GM18868 (cell line): ENCODE results near the gene POLQ.
A peak's percentile ranks its signal among the peaks of the same experiment; 100 is the strongest.
"Not testable (repeated sequence)": the region's sequence is repeated elsewhere in the genome, so short reads cannot be mapped to it uniquely, and the experiment has no call there.

ENCODE experiments used
- ATAC-seq: cut with Tn5 transposase; IDR thresholded peaks from one replicate; pipeline ENCODE4 v1.9.1; 2021; ENCODE audit warnings: mild to moderate bottlenecking, moderate library complexity; ENCODE audit not compliant: unreplicated experiment

Gene POLQ

DNA sequence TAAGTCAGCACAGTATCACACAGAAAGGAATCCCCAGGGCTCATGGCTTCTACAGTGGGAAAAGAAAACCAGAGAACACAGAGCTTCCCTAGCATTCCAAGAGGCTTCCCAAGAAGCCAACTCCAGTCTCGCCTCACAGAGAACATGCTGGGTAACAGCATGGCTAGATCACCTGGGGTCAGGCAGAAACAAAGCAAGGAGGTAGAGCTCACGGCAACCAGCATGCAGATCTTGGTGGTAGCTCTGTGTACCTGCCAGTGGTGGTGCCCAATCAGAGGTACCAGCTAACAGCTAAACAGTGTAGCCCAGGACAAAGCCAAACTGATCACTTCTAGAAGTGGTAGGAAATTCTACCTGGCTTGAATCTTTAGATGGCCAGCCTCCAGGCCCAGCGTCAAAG, 31.3 kb downstream of the POLQ start:
- no peak for ATAC-seq

DNA sequence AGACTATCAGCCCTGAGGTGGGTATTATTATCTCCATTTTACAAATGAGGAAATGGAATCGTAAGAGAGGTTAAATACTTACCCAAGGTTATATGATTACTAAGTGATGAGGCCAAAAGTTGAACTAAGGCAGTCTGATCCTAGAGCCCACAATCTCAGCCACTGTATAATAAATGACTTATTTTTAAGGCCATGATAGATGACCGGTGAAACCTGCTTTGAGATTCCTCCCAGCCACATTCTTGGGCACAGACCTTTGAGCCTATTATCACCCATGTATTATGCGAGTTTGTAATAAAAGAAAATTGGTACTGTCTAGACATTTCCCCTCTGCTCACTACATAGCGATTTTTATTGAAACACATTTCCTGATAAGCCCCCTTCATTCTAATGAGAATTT, 37.4 kb downstream of the POLQ start:
- ATAC-seq, result no peak

DNA sequence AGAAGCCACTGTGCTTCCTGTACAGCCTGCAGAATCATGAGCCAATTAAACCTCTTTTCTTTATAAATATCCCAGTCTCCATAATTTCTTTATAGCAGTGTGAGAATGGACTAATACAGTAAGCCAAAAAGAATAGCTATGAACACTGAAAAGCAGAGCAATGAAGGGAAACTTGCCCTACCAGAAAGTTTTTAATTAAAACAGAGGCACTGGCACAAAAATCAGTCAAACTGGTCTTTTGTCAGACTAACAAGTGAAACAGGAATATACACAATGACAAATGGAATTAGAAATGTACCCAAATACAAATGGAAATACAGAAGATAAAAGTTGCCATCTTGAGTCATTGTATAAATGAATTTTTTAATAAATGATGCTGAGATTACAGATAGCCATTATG, 40.5 kb downstream of the POLQ start:
- no peak for ATAC-seq

DNA sequence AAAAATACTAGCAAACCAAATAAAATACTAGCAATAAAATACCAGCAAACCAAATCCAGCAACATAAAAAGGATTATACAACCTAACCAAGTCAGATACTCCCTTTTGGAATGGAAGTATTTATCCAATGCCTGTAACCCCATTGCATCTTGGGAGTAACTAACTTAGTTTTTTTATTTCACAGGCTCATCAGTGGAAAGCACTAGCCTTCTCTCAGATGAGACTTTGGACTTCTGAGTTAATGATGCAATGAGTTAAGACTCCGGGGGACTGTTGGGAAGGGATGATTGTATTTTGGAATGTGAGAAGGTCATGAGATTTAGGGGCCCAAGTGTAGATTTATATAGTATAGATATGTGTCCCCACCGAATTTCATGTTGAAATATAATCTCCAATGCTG, 41.2 kb downstream of the POLQ start:
- no peak for ATAC-seq

DNA sequence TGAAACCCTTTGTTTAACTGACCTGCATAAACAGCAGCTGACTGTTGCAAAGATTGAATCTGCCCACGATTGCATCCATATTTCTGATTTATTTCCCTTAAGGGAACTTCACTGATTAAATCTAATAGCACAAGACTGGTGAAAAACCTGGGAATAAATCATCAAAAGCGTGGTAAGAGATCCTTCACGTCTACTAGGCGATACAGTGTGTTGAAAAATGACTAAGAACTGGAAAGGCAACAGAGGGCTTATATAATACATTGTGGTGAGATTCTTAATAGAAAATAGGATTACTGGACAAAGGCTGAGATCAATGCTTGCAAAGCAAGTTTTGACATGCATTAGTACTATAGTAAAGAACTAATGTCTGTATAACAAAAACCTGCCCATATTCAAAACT, 49.0 kb downstream of the POLQ start:
- no peak for ATAC-seq

DNA sequence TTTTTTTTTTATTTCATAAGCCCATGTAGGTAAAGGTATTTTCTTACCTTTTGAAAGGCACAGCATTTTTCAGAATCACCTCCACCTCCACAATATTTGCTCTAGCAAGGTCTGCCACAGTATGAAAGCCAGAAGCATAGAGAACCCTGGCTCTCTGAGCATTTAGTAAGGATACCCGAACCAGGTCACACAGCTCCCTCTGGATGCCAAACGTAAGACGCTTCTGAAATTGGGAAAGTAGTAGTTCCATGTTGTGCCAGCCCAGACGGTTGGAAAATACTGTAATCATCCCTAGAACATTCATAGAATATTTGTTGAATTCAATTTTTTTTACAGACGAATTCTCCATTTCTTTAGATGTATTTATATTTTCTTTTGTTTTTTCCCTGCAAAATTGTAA, 52.4 kb downstream of the POLQ start:
- no peak for ATAC-seq

DNA sequence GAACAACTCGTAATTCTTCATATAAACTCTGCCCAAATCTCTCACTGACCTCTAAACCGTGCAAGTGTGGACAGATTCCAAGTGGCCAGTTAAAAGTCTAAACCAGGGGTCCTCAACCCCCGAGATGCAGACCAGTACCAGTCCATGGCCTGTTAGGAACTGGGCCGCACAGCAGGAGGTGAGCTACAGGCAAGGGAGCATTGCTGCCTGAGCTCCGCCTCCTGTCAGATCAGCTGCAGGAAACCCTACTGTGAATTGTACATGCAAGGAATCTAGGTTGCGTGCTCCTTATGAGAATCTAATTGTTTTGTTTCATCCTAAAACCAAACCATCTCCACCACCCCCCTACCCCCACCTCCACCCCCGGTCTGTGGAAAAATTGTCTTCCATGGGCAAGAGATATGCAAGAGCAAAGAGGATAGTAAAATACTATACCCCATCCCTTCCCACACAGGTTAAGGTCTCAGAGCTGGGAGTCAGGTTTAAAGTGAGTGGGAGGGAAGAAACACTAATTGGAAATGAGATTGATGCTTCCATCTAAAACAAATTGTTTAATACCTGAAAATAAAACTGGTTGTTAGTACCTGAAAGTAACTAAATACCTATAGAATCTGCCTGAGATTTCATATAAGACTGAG, 54.0 kb downstream of the POLQ start:
- no peak for ATAC-seq

DNA sequence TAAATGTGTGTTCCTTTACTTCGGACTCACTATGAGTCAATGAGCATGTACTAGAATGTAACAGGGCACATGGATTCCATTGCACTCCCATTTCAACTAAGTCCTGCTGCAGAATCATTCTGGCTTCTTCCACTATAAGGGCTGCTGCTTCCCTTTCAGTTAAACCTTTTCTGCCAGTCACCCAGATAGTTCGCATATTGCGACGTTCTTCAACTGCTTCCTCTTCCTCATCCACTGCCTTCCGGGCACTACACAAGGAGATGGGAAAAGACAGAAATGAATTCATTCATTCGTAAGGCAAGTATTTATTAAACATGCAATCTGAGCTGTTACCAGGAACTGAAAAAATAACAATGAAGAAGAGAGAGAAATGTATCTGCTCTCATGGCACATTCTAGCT, 55.6 kb downstream of the POLQ start:
- ATAC-seq, result no peak

DNA sequence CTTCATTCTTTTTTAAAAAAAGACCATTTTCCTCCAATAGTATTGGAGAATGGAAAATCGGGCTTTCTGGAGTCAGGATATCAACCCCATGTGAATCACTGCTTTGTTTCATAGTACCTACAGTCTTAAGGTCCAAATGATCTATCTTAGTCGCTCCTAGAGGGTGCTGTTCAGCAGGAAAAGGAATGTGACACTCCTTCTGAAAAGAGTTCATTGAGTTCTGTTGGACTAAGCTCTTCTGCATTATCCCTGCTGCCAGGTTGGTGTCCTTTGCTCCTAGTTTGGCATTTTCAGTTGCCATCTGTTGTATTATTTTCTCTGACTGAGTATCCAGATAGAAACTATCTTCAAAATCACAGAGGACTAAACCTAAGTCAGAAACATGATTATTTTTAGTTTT, 57.2 kb downstream of the POLQ start:
- ATAC-seq, result no peak

DNA sequence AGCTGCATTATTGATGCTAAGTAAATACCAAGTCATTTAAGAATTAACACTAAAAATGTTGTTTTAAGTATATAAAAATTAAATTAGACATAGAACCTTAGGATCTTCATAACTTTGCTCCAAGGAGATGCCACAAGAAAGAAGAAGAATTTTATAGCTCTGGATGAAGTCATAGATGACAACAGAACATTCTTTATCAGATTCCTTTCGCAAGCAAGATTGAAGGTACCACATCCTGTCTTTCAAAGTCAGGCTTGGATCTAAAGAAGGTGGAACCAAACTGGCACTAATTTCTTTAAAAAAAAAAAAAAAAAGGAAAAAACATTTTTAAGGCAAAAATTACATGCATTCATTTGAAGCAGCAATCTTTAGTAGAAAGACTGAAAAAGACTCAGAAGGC, 62.5 kb downstream of the POLQ start:
- ATAC-seq, result no peak

DNA sequence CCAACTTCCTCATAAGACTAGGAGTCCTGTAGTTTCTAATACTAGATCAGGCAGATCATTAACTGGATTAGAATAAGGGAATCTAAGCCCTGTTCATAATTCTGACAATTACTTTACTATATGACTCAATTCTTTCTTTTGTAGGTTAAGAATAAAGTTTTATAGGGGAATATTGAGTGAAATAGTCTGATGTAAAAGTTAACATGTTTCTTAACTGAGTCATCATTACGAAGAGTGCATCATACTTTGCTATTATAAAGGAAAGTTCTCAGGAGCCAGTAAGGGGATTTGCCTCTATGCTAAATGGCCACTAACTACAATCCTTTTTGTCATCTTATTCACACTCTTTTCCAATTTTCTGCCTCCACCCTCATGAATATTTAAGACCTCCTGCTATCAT, 63.1 kb downstream of the POLQ start:
- no peak for ATAC-seq

DNA sequence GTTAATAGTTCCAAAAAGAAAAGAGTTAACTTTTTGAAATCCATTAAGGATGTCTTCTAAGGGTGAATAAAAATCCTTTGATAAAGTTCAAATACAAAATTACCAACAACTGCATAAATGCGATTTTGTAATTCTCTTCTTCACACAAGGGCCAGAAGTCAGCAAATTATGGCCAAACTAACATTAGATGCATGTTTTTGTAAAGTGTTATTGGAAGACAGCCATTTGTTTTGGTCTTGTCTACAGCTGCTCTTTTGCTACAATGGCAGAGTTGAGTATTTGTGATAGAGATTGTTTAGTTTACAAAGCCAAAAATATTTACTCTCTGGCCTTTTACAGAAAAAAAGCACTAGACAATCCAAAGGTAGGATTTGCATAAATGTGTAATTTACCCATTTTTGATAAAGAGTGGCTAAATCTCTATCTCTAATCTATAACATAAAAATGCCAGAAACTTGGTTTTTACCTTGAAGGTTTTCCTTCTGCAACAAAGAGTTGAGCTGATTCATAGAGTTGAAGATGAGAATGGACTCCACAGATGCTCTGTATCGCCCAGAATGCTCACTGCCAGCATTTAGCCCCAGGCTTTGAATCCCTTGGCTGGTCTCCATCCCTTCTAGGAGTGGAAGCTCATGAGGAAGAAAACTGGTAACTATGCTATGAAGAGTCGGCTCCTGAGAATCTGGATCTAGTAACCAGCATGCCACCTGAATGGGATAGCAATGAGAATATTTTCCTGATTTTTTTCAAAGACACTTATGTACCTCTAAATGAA, 64.5 kb downstream of the POLQ start:
- no peak for ATAC-seq

DNA sequence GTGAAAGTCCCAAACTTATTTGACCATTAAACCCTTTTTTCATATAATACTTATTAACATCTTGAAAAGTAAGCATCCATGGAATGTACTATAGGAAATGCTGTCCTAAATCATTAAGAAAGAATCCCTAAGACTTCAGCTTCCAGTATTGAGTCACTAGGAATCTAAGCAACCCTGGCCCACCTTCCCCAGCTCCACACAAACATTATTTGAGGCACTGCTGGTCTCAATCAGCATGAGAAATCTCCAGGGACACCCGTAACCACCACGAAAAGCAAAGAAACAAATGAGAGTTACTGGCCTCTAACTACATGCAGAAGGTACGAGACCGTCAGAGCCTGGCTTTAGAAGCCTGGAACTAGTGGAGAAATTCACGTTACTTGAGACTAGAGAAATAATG, 68.2 kb downstream of the POLQ start:
- no peak for ATAC-seq

DNA sequence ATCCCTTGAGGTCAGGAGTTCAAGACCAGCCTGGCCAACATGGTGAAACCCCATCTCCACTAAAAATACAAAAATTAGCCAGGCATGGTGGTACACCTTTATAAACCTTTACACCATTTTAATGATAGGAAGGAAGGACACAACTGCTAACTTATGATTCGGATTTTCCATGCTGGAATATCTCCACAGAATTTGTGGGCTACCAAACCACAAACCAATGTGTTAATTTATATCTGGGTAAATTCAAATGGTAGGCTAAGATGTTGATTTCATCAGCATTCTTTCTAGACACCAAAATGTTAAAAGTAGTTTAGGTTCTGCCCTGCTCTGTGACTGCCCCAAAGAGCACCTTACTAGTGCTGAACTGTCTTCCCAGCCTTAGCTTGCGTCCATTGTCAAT, 72.8 kb downstream of the POLQ start:
- ATAC-seq, result no peak

DNA sequence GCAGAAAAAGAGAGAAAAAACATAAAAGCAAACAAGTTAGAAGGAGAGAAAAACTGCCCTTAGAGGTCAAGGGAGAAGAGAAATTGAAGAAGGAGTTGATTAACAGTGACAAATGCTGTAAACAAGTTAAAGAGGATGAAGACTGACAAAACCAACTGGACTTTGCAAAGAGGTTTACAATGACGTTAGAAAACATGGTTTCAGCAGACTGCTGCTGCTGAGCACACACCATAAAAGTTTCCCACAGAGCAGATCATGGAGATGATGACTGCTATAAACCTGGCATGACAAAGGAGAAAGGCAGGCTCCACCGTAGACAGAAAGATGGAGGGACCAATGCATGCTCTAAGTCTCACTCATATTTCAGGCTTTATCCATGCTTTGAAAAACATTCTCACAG, 78.7 kb downstream of the POLQ start:
- ATAC-seq, result no peak

DNA sequence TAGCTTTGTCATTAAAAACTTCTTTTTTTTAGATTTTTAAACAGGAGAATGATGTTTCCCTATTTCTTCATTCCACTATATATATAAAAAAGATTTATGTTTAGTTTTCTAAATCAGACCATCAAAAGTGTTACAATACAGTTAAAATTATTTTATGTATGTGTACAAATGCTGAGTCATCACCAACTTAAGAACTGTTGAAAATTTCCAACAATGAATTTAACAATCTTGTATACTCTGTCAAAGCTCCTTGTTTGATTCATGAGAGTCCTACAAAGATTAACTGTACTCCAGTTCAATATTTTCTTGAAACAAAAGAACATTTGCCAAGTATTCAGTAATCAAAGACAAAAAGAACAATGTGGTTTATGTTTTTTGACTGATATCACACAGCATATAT, 82.0 kb downstream of the POLQ start:
- no peak for ATAC-seq

DNA sequence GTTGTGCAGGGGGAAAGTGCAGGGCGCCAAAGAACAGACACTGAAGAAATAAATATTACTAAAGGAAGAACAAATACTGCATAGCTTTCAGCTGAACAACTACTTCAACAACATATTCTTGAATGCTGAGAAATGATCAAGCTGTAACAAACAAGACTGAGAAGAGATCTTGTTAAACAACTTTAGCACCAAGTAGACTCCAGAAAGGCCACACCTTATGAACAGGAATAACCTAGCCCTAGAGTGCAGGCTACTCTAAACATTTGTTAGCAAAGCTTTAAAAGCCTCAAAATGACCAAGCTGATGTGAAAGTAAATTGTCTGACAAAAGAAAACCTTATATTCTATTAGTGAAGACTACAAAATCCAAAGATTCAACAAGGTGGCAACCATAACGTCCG, 83.2 kb downstream of the POLQ start:
- no peak for ATAC-seq

DNA sequence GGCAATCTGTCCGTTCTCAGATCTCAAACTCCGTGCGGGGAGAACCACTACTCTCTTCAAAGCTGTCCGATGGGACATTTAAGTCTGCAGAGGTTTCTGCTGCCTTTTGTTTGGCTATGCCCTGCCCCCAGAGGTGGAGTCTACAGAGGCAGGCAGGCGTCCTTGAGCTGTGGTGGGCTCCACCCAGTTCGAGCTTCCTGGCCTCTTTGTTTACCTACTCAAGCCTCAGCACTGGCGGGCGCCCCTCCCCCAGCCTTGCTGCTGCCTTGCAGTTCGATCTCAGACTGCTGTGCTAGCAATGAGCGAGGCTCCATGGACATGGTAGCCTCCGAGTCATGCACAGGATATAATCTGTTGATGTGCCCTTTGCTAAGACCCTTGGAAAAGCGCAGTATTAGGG, 94.0 kb downstream of the POLQ start:
- not testable (repeated sequence) for ATAC-seq

DNA sequence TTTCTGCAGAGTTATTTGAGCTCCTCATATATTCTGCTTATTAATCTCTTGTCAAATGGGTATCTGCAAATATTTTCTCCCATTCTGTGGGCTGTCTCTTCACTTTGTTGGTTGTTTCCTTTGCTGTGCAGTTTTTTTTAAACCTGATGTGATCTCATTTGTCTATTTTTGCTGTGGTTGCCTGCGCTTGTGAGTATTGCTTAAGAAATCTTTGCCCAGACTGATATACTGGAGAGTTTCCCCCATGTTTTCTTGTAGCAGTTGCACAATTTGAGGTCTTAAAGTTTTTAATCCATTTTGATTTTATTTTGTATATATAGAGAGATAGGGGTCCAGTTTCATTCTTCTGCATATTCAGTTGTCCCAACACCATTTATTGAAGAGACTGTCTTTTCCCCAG, 102.3 kb downstream of the POLQ start:
- ATAC-seq, result no peak

DNA sequence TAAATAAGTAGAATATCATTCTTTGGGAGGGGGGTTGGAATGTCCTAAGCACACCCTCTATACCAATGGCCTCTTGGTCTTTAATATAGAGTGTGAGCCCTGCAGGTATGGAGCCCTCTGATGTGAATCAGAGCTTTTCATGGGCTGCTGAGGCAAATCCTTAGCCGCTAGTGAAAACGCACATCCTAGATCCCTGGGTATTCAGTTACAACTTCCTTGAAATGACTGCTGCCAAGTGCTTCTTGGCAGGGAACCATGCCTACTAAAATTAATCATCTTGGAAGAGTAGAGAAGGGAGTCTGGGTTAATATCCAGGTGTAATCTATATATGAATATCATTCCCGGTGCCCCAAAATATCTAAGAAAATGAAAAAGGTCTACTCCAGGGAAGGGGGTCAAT, 109.1 kb downstream of the POLQ start:
- no peak for ATAC-seq

DNA sequence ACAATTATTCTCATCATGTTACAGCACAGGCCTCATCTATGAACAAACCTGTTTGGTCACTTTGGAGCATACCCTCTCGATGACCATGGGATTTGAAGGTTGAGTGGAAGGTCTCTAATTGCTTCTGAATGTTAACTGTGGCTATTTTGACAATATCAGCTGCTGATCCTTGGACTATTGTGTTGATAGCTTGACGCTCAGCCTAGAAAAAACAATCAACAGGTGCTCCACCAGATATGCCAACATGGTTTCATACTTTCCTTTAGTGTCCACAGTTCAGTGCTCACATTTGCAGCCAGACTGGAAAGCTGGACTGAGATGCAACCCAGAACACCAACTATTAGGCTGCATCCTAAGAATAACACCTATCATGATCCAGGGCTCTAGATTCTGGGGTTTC, 109.7 kb downstream of the POLQ start:
- ATAC-seq, result no peak

DNA sequence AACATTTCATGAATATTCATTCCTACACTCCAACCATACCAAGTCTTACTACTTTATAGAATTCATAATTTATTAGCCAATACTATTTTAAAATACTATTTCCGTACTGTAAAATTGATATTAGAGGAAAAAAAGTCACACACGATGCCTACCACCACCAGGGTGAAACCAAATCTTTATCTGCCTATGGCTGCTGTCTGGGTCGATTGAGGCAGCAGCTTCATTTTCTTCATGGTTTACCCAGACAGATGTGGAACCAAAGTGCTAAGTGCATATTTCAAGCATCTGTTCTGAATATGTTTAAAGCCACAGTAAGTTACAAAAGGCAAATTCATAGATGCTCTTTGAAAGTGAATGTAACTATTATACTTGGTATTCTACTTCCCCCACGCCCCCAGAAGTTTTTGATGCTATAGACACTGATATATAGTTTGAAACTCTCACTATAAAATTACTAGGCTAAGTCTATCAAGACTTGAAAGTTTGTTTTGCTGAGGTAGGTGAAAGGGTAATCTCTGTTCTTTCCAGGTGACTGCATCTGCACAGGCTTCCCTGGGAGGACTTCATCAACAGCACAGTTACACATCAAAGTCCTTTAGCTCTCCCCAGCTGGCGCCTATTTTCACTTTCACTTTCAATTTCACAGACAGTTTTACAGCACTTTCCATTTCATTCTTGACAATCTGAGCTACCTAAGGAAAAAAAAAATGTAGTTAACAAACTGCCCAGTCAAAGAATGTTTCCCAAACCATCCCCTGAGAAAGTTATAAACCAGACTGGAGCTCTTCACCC, 113.9 kb downstream of the POLQ start:
- ATAC-seq, result peak; percentile 97
